Measurements from ENCODE around the gene SFXN5. TPM values are rescaled to one million over a fixed set of nuclear protein-coding genes. Genes with fewer than 3 reads are reported as not detected.

Gene SFXN5
- total RNA-seq, 4 donors from 2014 or later = 22.9 to 55.4 (median 41.2) TPM

GRCh38 chr2:73087311-73087710 is 15.8 kb upstream of the SFXN5 start:
- H3K4me1 ChIP-seq = peaks cover 0 to 5% (median 0%) of the 10 kb centered on the region in 4 donors
- H3K9me3 ChIP-seq = no peaks in the 10 kb centered on the region
- H3K36me3 ChIP-seq = peaks cover 0 to 9% (median 0%) of the 10 kb centered on the region in 3 donors
- DNase-seq = no peak
- TF ChIP-seq POLR2A (IDR thresholded peaks at IDR 0.05) (no peak), CTCF (IDR thresholded peaks at IDR 0.05) (no peak)
- H3K27ac ChIP-seq = no peak overlapping the region
- no peaks in the 10 kb centered on the region for H3K27me3 ChIP-seq
- no peak overlapping the region for H3K4me3 ChIP-seq

GRCh38 chr2:73085691-73086090 is 14.2 kb upstream of the SFXN5 start:
- Histone ChIP-seq H3K27ac (no peak overlapping the region), H3K36me3 (peaks cover 0 to 9% (median 0%) of the 10 kb centered on the region in 3 donors), H3K4me1 (peaks cover 0 to 5% (median 0%) of the 10 kb centered on the region in 4 donors), H3K9me3 (no peaks in the 10 kb centered on the region), H3K4me3 (no peak overlapping the region), H3K27me3 (no peaks in the 10 kb centered on the region)
- peak; percentile 51 to 93 (median 90) for TF ChIP-seq CTCF (IDR thresholded peaks at IDR 0.05)
- TF ChIP-seq POLR2A (IDR thresholded peaks at IDR 0.05) = no peak
- peak; percentile 85 to 95 (median 89) for DNase-seq

GRCh38 chr2:73084971-73085370 is 13.5 kb upstream of the SFXN5 start:
- DNase-seq = no peak
- no peak for TF ChIP-seq POLR2A (IDR thresholded peaks at IDR 0.05)
- TF ChIP-seq CTCF (IDR thresholded peaks at IDR 0.05) = no peak

GRCh38 chr2:73083886-73084800 is 12.6 kb upstream of the SFXN5 start:
- Histone ChIP-seq H3K9me3 (no peaks in the 10 kb centered on the region), H3K27ac (no peak overlapping the region), H3K36me3 (peaks cover 0 to 9% (median 0%) of the 10 kb centered on the region in 3 donors), H3K4me1 (peaks cover 0 to 5% (median 0%) of the 10 kb centered on the region in 4 donors), H3K27me3 (no peaks in the 10 kb centered on the region), H3K4me3 (no peak overlapping the region)
- TF ChIP-seq POLR2A (IDR thresholded peaks at IDR 0.05) (no peak), CTCF (IDR thresholded peaks at IDR 0.05) (no peak)
- DNase-seq = no peak

More at GRCh38 chr2:73084971-73085370, 13.5 kb upstream of the SFXN5 start:
- H3K27me3 ChIP-seq = no peaks in the 10 kb centered on the region
- peaks cover 0 to 5% (median 0%) of the 10 kb centered on the region in 4 donors for H3K4me1 ChIP-seq
- H3K9me3 ChIP-seq = no peaks in the 10 kb centered on the region
- no peak overlapping the region for H3K27ac ChIP-seq
- peaks cover 0 to 9% (median 0%) of the 10 kb centered on the region in 3 donors for H3K36me3 ChIP-seq
- H3K4me3 ChIP-seq = no peak overlapping the region

GRCh38 chr2:73082523-73083410 is 11.3 kb upstream of the SFXN5 start:
- Histone ChIP-seq H3K9me3 (no peaks in the 10 kb centered on the region), H3K36me3 (no peaks in the 10 kb centered on the region), H3K4me1 (peaks cover 0 to 5% (median 0%) of the 10 kb centered on the region in 4 donors), H3K4me3 (no peak overlapping the region), H3K27ac (no peak overlapping the region), H3K27me3 (no peaks in the 10 kb centered on the region)
- peak in 1 of 3 donors; percentile 42 for DNase-seq
- no peak for TF ChIP-seq POLR2A (IDR thresholded peaks at IDR 0.05)
- no peak for TF ChIP-seq CTCF (IDR thresholded peaks at IDR 0.05)

Measured in Peyer's patch (tissue), 4 donors.